T-helper 2 cell treated with Interferon-gamma antibody and Interleukin-4, amounts not matched to agents 100 ng/mL and 5 ng/mL, for 36 hours (primary cell): ENCODE measurements around the gene ANAPC15. TPM values are rescaled to one million over a fixed set of nuclear protein-coding genes. Genes with fewer than 3 reads are reported as not detected.

Source experiments
- intact Hi-C: fragments of 100-400 bp; cut with micrococcal nuclease; formaldehyde crosslinking; loops from one replicate; pipeline ENCODE4 v1.15.1; 2023
- total RNA-seq: library from RNA; stranded (reverse); gene quantifications from 2 replicates; pipeline ENCODE4 v1.2.3, GENCODE V29; 2022

Gene ANAPC15
- total RNA-seq, 1 donor from 2014 or later, result 77.9 TPM

- intact Hi-C loops, result loop anchor here (1.0 to 2.0 kb wide), 2 partner anchors 66 to 114 kb away; no protein-coding TSS in a partner anchor
These were observed 21.2 kb downstream of the ANAPC15 start for GRCh38 chr11:72091292-72091691.

DNA sequence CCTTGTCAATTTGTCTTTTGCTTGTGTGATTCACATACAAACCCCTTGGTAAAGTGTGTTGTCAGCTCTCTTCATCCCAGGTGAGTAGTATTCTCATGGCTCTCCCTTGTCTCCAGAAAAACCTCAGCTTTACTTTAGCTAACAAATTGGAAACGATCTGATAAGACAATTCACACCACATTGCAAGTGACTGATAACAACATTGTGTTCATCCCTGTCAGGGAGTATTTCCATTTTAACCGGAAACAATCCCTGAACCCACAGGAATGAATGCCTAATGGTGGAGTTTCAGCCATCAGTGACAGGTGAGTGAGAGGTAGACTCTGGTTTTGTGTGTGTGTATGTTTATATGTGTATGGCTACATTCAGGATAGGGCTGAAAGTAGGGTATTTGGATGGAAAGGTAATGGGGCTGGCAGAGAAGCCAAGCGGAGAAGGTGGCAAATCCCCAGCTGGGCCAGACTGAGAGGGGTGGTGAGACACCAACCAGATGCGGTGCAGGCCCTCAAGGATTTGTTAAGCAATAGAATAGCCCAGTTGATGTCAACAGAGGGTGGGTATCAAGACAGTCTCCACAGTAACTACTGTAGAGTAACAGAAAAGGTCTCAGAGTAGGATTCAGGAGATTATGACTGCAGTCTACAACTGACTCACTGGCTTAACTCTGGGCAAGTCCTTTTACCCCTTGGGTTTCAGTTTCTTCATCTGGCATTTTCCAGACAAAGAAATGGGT is 24.3 kb downstream of the ANAPC15 start:
- intact Hi-C loops, result loop anchor here (10.0 kb wide), 1 partner anchor 303 kb away; no protein-coding TSS in a partner anchor

GRCh38 chr11:72085621-72086351 is 26.7 kb downstream of the ANAPC15 start:
- intact Hi-C loops, result loop anchor here (10.0 kb wide), 1 partner anchor 301 kb away; no protein-coding TSS in a partner anchor

DNA sequence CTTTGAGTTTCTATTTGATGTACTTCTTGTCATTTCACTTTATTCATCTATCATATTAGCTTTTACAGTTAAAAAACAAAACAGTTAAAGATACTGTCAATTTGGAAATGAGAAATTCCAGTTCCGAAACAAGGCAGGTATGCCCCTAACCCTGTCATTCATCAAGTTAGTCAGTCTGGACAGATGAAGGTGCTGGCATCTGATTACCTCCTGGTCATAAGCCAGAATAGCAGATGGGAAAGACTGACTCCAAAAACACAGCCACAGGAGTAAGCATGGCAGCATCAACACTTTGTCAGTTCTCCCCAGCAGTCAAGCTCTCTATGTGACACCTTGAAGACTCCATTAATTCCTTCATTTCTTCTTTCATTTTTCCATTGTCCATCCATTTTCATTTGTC is 27.5 kb downstream of the ANAPC15 start:
- intact Hi-C loops, result loop anchor here (10.0 kb wide), 1 partner anchor 300 kb away; no protein-coding TSS in a partner anchor

DNA sequence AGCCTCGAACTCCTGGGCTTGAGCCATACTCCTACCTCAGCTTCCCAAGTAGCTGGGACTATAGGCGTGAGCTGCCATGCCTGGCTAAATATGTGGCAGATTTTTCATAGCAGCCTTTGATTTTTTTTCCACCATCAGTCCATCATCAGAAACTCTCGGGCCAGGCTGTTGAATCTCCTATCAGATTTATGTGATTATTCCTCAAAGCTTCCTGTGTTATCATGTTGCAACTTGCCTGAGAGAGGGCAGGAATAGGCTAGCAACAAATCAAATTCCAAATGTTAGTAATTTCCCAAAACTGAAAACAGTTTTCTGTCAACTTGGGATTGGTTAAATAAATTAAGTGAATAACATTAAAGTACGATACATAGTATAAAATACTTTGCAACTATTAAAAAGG is 28.4 kb downstream of the ANAPC15 start:
- intact Hi-C loops, result loop anchor here (10.0 kb wide), 1 partner anchor 299 kb away; no protein-coding TSS in a partner anchor

DNA sequence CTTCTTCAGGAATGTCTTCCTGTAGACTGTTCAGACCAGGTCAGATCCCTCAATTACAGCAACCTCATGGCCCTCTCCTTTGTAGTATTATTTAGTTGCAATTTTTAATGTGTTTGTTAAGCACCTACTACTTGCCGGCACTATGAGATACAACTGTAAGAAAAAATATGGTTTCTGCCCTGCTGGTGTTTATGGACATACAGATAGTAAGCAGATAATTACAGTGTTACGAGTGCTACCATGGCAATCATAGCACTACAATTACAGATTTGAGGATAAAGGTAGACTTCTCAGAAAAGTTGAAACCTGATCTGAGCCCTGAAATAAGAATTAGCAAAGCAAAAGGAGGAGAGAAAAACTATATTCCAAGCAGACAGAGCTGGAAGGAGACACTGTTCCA is 29.1 kb downstream of the ANAPC15 start:
- intact Hi-C loops, result loop anchor here (10.0 kb wide), 1 partner anchor 299 kb away; no protein-coding TSS in a partner anchor

DNA sequence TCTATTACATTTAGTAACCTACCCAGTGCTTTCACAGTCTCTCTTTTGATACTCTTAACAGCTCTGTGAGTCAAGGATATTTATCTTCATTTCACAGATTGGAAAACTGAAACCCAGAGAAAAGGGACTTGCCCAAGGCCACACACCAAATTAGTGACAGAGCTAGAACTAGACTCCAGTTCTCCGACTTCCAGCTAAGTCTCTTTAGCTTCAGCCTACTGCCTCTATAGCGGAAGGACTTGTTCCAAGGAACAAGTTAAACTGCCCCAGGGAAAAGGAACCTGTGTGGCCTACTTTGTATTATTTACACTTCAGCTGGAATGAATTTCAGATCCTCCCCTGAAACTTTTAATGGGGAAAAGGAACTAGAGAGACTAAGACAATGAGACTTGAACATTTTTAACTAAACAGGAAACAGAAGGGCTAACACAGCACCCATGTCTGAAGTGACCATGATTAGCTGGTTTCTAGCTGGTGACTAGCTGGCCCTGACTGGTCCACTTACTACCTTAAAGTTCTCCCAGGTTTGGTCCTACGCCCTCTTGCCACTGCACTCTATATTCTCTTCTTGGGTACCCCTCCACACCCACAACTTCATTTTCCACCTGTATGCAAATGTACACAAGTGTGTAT is 30.6 kb downstream of the ANAPC15 start:
- intact Hi-C loops, result loop anchor here (2.0 to 10.0 kb wide), 2 partner anchors 141 to 297 kb away; no protein-coding TSS in a partner anchor

- intact Hi-C loops, result loop anchor here (2.0 to 10.0 kb wide), 2 partner anchors 142 to 296 kb away; no protein-coding TSS in a partner anchor
These were observed 31.3 kb downstream of the ANAPC15 start for GRCh38 chr11:72081184-72081644.

DNA sequence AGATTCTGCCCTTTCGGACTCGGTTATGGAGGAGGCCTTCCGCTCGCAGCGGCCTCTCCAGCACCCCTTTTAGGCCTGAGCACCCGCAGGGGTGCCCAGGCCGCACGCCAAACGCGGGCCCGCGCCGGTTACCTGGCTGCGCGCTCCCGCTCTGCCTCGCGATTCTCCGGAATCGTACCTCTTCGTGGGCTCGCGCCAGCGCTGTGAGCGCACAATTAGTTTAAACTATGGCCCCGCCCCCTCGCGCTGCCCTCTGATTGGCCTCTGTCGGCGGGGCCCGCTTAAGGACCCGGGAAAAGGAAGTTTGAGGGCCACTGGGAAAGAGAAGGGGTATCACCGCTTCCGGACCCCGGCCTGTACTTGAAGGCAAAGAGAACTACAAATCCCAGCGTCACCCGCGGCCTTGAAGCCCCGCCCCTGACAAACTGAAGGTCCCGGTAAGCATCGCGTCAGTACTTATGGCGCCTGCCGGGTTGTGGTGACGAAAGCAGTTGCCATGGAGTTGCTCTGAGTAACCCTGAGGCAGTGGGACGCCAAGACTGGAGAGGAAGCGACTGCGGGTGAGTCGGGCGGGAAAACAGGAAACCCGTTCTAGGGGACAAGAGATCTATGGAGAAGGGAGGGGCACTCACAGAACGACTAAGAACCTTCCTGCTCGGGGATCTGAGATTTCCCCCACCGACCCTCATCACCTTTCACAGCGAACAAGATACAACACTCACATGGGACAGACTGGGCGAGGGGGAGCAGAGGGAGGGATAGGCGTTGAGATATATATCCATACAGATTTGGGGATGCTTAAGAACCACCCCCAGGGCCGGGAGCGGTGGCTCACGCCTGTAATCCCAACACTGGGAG is 31.9 kb downstream of the ANAPC15 start, which contains the start of the genes LRRC51 and NUMA1:
TSS of gene LRRC51 (plus strand) at position 525 of the 858 bp plus-strand sequence. CDS start 8,234 bp downstream, outside the sequence.
TSS of gene NUMA1 (minus strand) at position 217 of the 858 bp plus-strand sequence. CDS start 44,599 bp downstream, outside the sequence.
- intact Hi-C loops, result loop anchor here (1.0 to 10.0 kb wide), 7 partner anchors 23 to 354 kb away; partner anchors contain the start of genes ANAPC15, CLPB, LAMTOR1 and XNDC1N

DNA sequence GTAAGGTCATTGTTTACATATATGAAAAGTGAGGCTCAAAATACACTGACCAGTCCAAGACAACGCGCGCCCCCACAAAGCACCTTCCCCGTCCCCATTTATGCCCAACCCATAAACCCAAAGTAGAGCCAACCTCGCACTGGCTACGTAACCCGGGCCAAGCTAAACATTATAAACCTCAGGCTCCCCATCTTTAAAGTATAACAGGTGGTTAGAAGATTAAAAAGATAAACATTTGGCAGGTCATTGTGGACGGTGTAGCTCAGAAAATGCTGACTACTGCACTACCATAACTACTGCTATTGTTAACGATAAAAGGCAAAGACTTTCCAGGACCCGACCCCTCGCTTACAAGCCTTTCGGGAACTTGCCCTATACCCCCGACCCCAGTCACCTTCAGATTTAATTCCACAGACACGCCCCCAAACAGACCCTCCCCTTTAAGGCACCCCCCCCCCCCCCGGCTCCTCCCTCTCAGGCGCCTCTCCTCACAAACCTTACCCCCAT is 32.6 kb downstream of the ANAPC15 start:
- intact Hi-C loops, result loop anchor here (1.0 to 10.0 kb wide), 8 partner anchors 23 to 1297 kb away; partner anchors contain the start of genes ANAPC15, CLPB, LAMTOR1 and RELT

- intact Hi-C loops, result loop anchor here (5.0 kb wide), 1 partner anchor 1299 kb away; the partner anchor contains the start of gene RELT
These were observed 34.0 kb downstream of the ANAPC15 start for GRCh38 chr11:72078477-72078876.

- intact Hi-C loops, result loop anchor here (5.0 kb wide), 1 partner anchor 1302 kb away; the partner anchor contains the start of gene RELT
These were observed 36.7 kb downstream of the ANAPC15 start for GRCh38 chr11:72075756-72076155.

GRCh38 chr11:72075109-72075508 is 37.4 kb downstream of the ANAPC15 start:
- intact Hi-C loops, result loop anchor here (5.0 kb wide), 1 partner anchor 1302 kb away; the partner anchor contains the start of gene RELT

GRCh38 chr11:72072348-72072747 is 40.1 kb downstream of the ANAPC15 start:
- intact Hi-C loops, result no loop called here

DNA sequence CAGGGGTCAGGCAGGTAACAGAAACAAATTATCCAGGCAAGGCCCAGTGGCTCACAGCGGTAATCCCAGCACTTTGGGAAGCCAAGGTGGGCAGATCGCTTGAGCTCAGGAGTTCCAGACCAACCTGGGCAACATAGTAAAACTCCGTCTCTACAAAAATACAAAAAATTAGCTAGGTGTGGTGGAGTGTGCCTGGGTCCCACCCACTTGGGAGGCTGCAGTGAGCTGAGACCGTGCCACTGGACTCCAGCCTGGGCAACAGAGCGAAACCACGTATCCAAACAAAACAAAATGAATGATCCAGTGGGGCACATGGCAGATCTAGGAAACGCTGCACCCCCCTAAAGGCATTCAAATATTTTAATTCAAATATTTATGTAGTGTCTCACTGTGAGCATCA is 42.0 kb downstream of the ANAPC15 start:
- intact Hi-C loops, result no loop called here

- intact Hi-C loops, result no loop called here
These were observed 42.7 kb downstream of the ANAPC15 start for GRCh38 chr11:72069787-72070251.

- intact Hi-C loops, result no loop called here
These were observed 43.3 kb downstream of the ANAPC15 start for GRCh38 chr11:72069200-72069599.

- intact Hi-C loops, result no loop called here
These were observed 44.8 kb downstream of the ANAPC15 start for GRCh38 chr11:72067676-72068075.

- intact Hi-C loops, result no loop called here
These were observed 45.2 kb downstream of the ANAPC15 start for GRCh38 chr11:72067266-72067665.
